Stimulated activated naive B cell treated with anti-CD40 and anti-IgM and Interleukin-4, amounts not matched to agents 10 μg/mL and 1 μg/mL and 100 μg/mL, for 72 hours (primary cell): Measurements from ENCODE around the gene CD300LB.
A peak's percentile ranks its signal among the peaks of the same experiment; 100 is the strongest.

ENCODE experiments used
- ATAC-seq, 2 donors: fragments of 150-1000 bp; cut with Tn5 transposase; replicated peaks; 2 replicates each; pipeline ENCODE4 v1.10.0; 2021; ENCODE audit warnings: moderate library complexity in 1 of 2
- DNase-seq: peaks from one replicate; pipeline ENCODE4 v3.0.0; 2021
- H3K27ac Mint-ChIP-seq: one replicate; pipeline ENCODE4 v1.8.0; 2022; ENCODE audit warnings: mild to moderate bottlenecking, mixed read lengths
- H3K27me3 Mint-ChIP-seq, 2 donors: one replicate each; pipeline ENCODE4 v1.8.0; 2022; ENCODE audit warnings: mixed read lengths in 2 of 2
- H3K36me3 Mint-ChIP-seq, 2 donors: one replicate each; pipeline ENCODE4 v1.8.0; 2022; ENCODE audit warnings: mixed read lengths in 2 of 2, mild to moderate bottlenecking in 1 of 2
- H3K4me1 Mint-ChIP-seq, 2 donors: one replicate each; pipeline ENCODE4 v1.8.0; 2022; ENCODE audit warnings: mixed read lengths in 2 of 2, mild to moderate bottlenecking in 1 of 2
- H3K4me3 Mint-ChIP-seq, 2 donors: one replicate each; pipeline ENCODE4 v1.8.0; 2022; ENCODE audit warnings: mild to moderate bottlenecking in 2 of 2, mixed read lengths in 2 of 2, moderate library complexity in 1 of 2
- H3K9me3 Mint-ChIP-seq, 2 donors: one replicate each; pipeline ENCODE4 v1.8.0; 2022; ENCODE audit warnings: mixed read lengths in 2 of 2, mild to moderate bottlenecking in 1 of 2

Gene CD300LB

GRCh38 chr17:74543891-74544760 is 12.9 kb upstream of the CD300LB start:
- Mint-ChIP-seq H3K27ac (no peak overlapping the region), H3K4me3 (no peak overlapping the region), H3K36me3 (no peaks in the 10 kb centered on the region), H3K9me3 (no peaks in the 10 kb centered on the region), H3K27me3 (peaks cover 26 to 39% of the 10 kb centered on the region in 2 donors), H3K4me1 (peaks cover 7 to 34% of the 10 kb centered on the region in 2 donors)
- ATAC-seq (no peak), DNase-seq (no peak)

- no peak overlapping the region for H3K4me3 Mint-ChIP-seq
- peaks cover 19 to 37% of the 10 kb centered on the region in 2 donors for H3K27me3 Mint-ChIP-seq
- H3K27ac Mint-ChIP-seq: no peak overlapping the region
- DNase-seq (no peak), ATAC-seq (no peak)
- H3K4me1 Mint-ChIP-seq: peaks cover 7 to 34% of the 10 kb centered on the region in 2 donors
- no peaks in the 10 kb centered on the region for H3K36me3 Mint-ChIP-seq
- no peaks in the 10 kb centered on the region for H3K9me3 Mint-ChIP-seq
Observed at GRCh38 chr17:74543406-74543805, 12.1 kb upstream of the CD300LB start.

- Mint-ChIP-seq H3K27me3 (peaks cover 14 to 32% of the 10 kb centered on the region in 2 donors), H3K9me3 (no peaks in the 10 kb centered on the region), H3K4me3 (no peak overlapping the region), H3K27ac (no peak overlapping the region), H3K4me1 (peaks cover 6 to 34% of the 10 kb centered on the region in 2 donors), H3K36me3 (no peaks in the 10 kb centered on the region)
- ATAC-seq: no peak
- DNase-seq: no peak
Observed at GRCh38 chr17:74542727-74543383, 11.6 kb upstream of the CD300LB start.

GRCh38 chr17:74542166-74542565 is 10.9 kb upstream of the CD300LB start:
- Mint-ChIP-seq H3K4me1 (peaks cover 6 to 30% of the 10 kb centered on the region in 2 donors), H3K4me3 (no peak overlapping the region), H3K9me3 (no peaks in the 10 kb centered on the region), H3K27ac (no peak overlapping the region), H3K27me3 (peaks cover 15 to 32% of the 10 kb centered on the region in 2 donors), H3K36me3 (no peaks in the 10 kb centered on the region)
- DNase-seq: no peak
- no peak for ATAC-seq

GRCh38 chr17:74541176-74542111 is 10.2 kb upstream of the CD300LB start:
- Mint-ChIP-seq H3K9me3 (no peaks in the 10 kb centered on the region), H3K27me3 (peaks cover 22 to 39% of the 10 kb centered on the region in 2 donors)
- no peak for ATAC-seq

GRCh38 chr17:74539281-74539820 is 8.1 kb upstream of the CD300LB start:
- no peaks in the 10 kb centered on the region for H3K9me3 Mint-ChIP-seq
- H3K27me3 Mint-ChIP-seq: peaks cover 22 to 38% of the 10 kb centered on the region in 2 donors
- ATAC-seq: no peak
- peak overlapping the region; percentile 5 for H3K27ac Mint-ChIP-seq
- no peak for DNase-seq
- H3K4me1 Mint-ChIP-seq: peaks cover 0 to 4% of the 10 kb centered on the region in 2 donors
- H3K36me3 Mint-ChIP-seq: peaks cover 0 to 2% of the 10 kb centered on the region in 2 donors
- H3K4me3 Mint-ChIP-seq: no peak overlapping the region

More at GRCh38 chr17:74541176-74542111, 10.2 kb upstream of the CD300LB start:
- peaks cover 6 to 23% of the 10 kb centered on the region in 2 donors for H3K4me1 Mint-ChIP-seq
- H3K36me3 Mint-ChIP-seq: no peaks in the 10 kb centered on the region
- H3K4me3 Mint-ChIP-seq: no peak overlapping the region
- no peak for DNase-seq
- no peak overlapping the region for H3K27ac Mint-ChIP-seq

- no peaks in the 10 kb centered on the region for H3K9me3 Mint-ChIP-seq
- peaks cover 0 to 2% of the 10 kb centered on the region in 2 donors for H3K36me3 Mint-ChIP-seq
- ATAC-seq: no peak
- no peak for DNase-seq
- H3K4me3 Mint-ChIP-seq: no peak overlapping the region
- peaks cover 28 to 31% of the 10 kb centered on the region in 2 donors for H3K27me3 Mint-ChIP-seq
- no peak overlapping the region for H3K27ac Mint-ChIP-seq
- peaks cover 9 to 20% of the 10 kb centered on the region in 2 donors for H3K4me1 Mint-ChIP-seq
Observed at GRCh38 chr17:74536890-74537289, 5.6 kb upstream of the CD300LB start.

GRCh38 chr17:74532115-74532514 is 840 bp upstream of the CD300LB start:
- H3K9me3 Mint-ChIP-seq: no peaks in the 10 kb centered on the region
- peaks cover 38 to 61% of the 10 kb centered on the region in 2 donors for H3K4me1 Mint-ChIP-seq
- ATAC-seq (peak; percentile 55 to 61), DNase-seq (peak; percentile 69)
- H3K4me3 Mint-ChIP-seq: peak overlapping the region; percentile 81 to 82
- peaks cover 12 to 18% of the 10 kb centered on the region in 2 donors for H3K27me3 Mint-ChIP-seq
- H3K36me3 Mint-ChIP-seq: peaks cover 2 to 5% of the 10 kb centered on the region in 2 donors
- peak overlapping the region; percentile 89 for H3K27ac Mint-ChIP-seq

- DNase-seq: no peak
- no peak for ATAC-seq
- H3K36me3 Mint-ChIP-seq: peaks cover 10% of the 10 kb centered on the region in 2 donors
- peaks cover 41 to 69% of the 10 kb centered on the region in 2 donors for H3K4me1 Mint-ChIP-seq
- H3K27me3 Mint-ChIP-seq: peaks cover 5 to 10% of the 10 kb centered on the region in 2 donors
- no peak overlapping the region for H3K27ac Mint-ChIP-seq
- peak overlapping the region; percentile 30 to 81 for H3K4me3 Mint-ChIP-seq
- H3K9me3 Mint-ChIP-seq: no peaks in the 10 kb centered on the region
Observed at GRCh38 chr17:74530831-74531150, 484 bp downstream of the CD300LB start.

GRCh38 chr17:74529243-74529642 is 2.0 kb downstream of the CD300LB start:
- Mint-ChIP-seq H3K27me3 (peaks cover 5 to 20% of the 10 kb centered on the region in 2 donors), H3K27ac (peak overlapping the region; percentile 63), H3K9me3 (no peaks in the 10 kb centered on the region), H3K4me3 (peak overlapping the region; percentile 26 to 31), H3K4me1 (peaks cover 48 to 85% of the 10 kb centered on the region in 2 donors), H3K36me3 (peaks cover 18 to 19% of the 10 kb centered on the region in 2 donors)
- ATAC-seq (no peak), DNase-seq (no peak)

GRCh38 chr17:74528491-74529199 is 2.6 kb downstream of the CD300LB start:
- Mint-ChIP-seq H3K27ac (peak overlapping the region; percentile 90), H3K4me1 (peaks cover 51 to 91% of the 10 kb centered on the region in 2 donors), H3K4me3 (peak overlapping the region; percentile 29 to 59), H3K36me3 (peaks cover 21 to 23% of the 10 kb centered on the region in 2 donors), H3K27me3 (peaks cover 5 to 20% of the 10 kb centered on the region in 2 donors), H3K9me3 (peaks cover 0 to 3% of the 10 kb centered on the region in 2 donors)
- DNase-seq (peak; percentile 75), ATAC-seq (peak; percentile 92)

- peaks cover 5 to 10% of the 10 kb centered on the region in 2 donors for H3K9me3 Mint-ChIP-seq
- peaks cover 0 to 26% of the 10 kb centered on the region in 2 donors for H3K27me3 Mint-ChIP-seq
- peaks cover 48 to 88% of the 10 kb centered on the region in 2 donors for H3K4me1 Mint-ChIP-seq
- ATAC-seq (no peak), DNase-seq (no peak)
- no peak overlapping the region for H3K4me3 Mint-ChIP-seq
- peaks cover 29 to 31% of the 10 kb centered on the region in 2 donors for H3K36me3 Mint-ChIP-seq
- H3K27ac Mint-ChIP-seq: no peak overlapping the region
Observed at GRCh38 chr17:74527756-74528155, 3.5 kb downstream of the CD300LB start.

- DNase-seq: no peak
- Mint-ChIP-seq H3K36me3 (peaks cover 36 to 37% of the 10 kb centered on the region in 2 donors), H3K4me3 (no peak overlapping the region), H3K4me1 (peaks cover 46 to 88% of the 10 kb centered on the region in 2 donors), H3K27ac (peak overlapping the region; percentile 33), H3K27me3 (peaks cover 0 to 26% of the 10 kb centered on the region in 2 donors), H3K9me3 (peaks cover 5 to 10% of the 10 kb centered on the region in 2 donors)
- ATAC-seq: no peak
Observed at GRCh38 chr17:74527081-74527480, 4.2 kb downstream of the CD300LB start.
